ENCODE measurements around the gene RNF39.

DNA sequence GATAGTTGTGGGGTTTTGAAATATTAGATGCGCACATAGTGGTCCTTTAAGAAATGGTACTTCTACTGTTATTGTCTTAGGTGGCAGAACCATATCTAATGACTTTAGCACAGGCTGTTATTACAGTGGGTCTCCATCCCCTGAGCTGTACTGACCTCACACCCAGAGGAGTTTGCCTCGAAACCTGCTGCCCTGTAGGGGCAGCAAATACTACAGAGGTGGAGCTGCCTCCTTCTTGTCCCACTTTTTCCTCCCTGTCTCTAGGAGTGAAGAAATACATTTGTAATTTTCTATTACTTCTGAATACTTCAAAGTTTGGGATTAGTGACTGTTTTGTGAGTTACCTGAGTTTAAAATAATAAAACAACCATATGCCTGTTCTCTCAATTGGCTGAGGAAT, 29.1 kb upstream of the RNF39 start:
- TF ChIP-seq TAF1 (IDR thresholded peaks at IDR 0.05; ENCODE audit: borderline replicate concordance, low read depth, low read length) (no peak), POLR2A (IDR thresholded peaks at IDR 0.05; ENCODE audit: low read depth, low read length) (no peak)

Measured in GM12892 (cell line).